OCI-LY7 (cell line): ENCODE data around the gene PPP1R12C. TPM values are rescaled to one million over a fixed set of nuclear protein-coding genes. Genes with fewer than 3 reads are reported as not detected.

Experiments used
- BruUV-seq: library from RNA; stranded (reverse); fragments of 400-500 nt; replicated peaks from 2 replicates; lab custom pipeline; 2021; lab: Mats Ljungman, UMichigan
- CTCF ChIA-PET: fragments of 300-600 bp; sonication (Branson Sonifier 250); formaldehyde crosslinking; loops from one replicate; lab custom pipeline; 2022; ENCODE audit warnings: antibody characterized with exemption; ENCODE audit not compliant: unreplicated experiment; lab: Charles Lee
- POLR2A ChIA-PET: fragments of 300-600 bp; sonication (Branson Sonifier 250); formaldehyde crosslinking; loops from one replicate; lab custom pipeline; 2022; ENCODE audit warnings: antibody characterized with exemption; lab: Charles Lee
- DNase-seq: peaks from one replicate; pipeline ENCODE4 v3.0.0-alpha.2; 2015; ENCODE audit warnings: low spot score
- H2AFZ ChIP-seq: fragments of 200-600 bp; sonication (generic), shearing (Covaris generic); 2 replicates; pipeline ENCODE4 v1.6.1; 2014; ENCODE audit warnings: mild to moderate bottlenecking, antibody characterized with exemption, low read length, moderate library complexity
- H3K27ac ChIP-seq: fragments of 200-600 bp; sonication (generic); 2 replicates; pipeline ENCODE4 v1.5.1; 2014; ENCODE audit warnings: mixed run types, low read depth, mild to moderate bottlenecking, moderate library complexity, low read length, inconsistent platforms; ENCODE audit not compliant: poor library complexity, severe bottlenecking
- H3K36me3 ChIP-seq: fragments of 200-600 bp; sonication (generic); 2 replicates; pipeline ENCODE4 v1.6.1; 2014; ENCODE audit warnings: mild to moderate bottlenecking, antibody characterized with exemption, low read length, moderate library complexity, mixed read lengths; ENCODE audit not compliant: insufficient read depth
- H3K4me1 ChIP-seq: fragments of 200-600 bp; sonication (generic); 2 replicates; pipeline ENCODE4 v1.5.1; 2014; ENCODE audit warnings: mild to moderate bottlenecking, low read length; ENCODE audit not compliant: insufficient read depth, poor library complexity, severe bottlenecking
- H3K4me2 ChIP-seq: fragments of 200-600 bp; sonication (generic); 2 replicates; pipeline ENCODE4 v1.6.1; 2014; ENCODE audit warnings: mild to moderate bottlenecking, low read length
- H3K4me3 ChIP-seq: fragments of 200-600 bp; sonication (generic); 2 replicates; pipeline ENCODE4 v1.5.1; 2014; ENCODE audit warnings: mild to moderate bottlenecking, low read depth, low read length; ENCODE audit not compliant: poor library complexity, severe bottlenecking
- H3K79me2 ChIP-seq: fragments of 200-600 bp; sonication (generic); 2 replicates; pipeline ENCODE4 v1.6.1; 2016; ENCODE audit warnings: low read depth, mild to moderate bottlenecking, low read length, moderate library complexity, mixed read lengths; ENCODE audit not compliant: insufficient read depth
- H3K9me2 ChIP-seq: fragments of 200-600 bp; sonication (generic); 2 replicates; pipeline ENCODE4 v1.6.1; 2016; ENCODE audit warnings: mild to moderate bottlenecking, low read length, mixed read lengths; ENCODE audit not compliant: insufficient read depth
- H3K9me3 ChIP-seq: fragments of 200-600 bp; sonication (generic); 2 replicates; pipeline ENCODE4 v1.6.1; 2014; ENCODE audit warnings: mild to moderate bottlenecking, mixed run types, low read length, mixed read lengths
- H4K20me1 ChIP-seq: fragments of 200-600 bp; sonication (generic); 2 replicates; pipeline ENCODE4 v1.6.1; 2014; ENCODE audit warnings: mild to moderate bottlenecking, antibody characterized with exemption, low read length, moderate library complexity, mixed read lengths; ENCODE audit not compliant: insufficient read depth
- CTCF ChIP-seq: fragments of 200-600 bp; sonication (generic); conservative IDR thresholded peaks from 2 replicates; pipeline ENCODE4 v1.5.1; 2014; ENCODE audit warnings: mild to moderate bottlenecking, antibody characterized with exemption, low read length, moderate library complexity, mixed read lengths
- EZH2phosphoT487 ChIP-seq: fragments of 200-600 bp; sonication (generic); IDR thresholded peaks from 2 replicates; pipeline ENCODE4 v1.6.1; 2018; ENCODE audit warnings: low read depth, borderline replicate concordance, mild to moderate bottlenecking, mixed run types, antibody characterized with exemption, low read length, moderate library complexity, mixed read lengths
- intact Hi-C: fragments of 100-400 bp; cut with micrococcal nuclease; formaldehyde crosslinking; loops from one replicate; pipeline ENCODE4 v1.10.0; 2022; ENCODE audit not compliant: unreplicated experiment
- total RNA-seq, 2 experiments: library from RNA; depleted of rRNA in 1 of 2; stranded (reverse); fragments of >200 nt in 1 of 2; shearing (Covaris generic) in 1 of 2; gene quantifications; 2 replicates each; pipeline ENCODE4 v1.2.3, GENCODE V29; 2014 to 2022

PPP1R12C gene
- total RNA-seq, 2 experiments from 2014 or later, result 177 to 211 TPM

GRCh38 chr19:55082020-55082851 lies 35.2 kb downstream of the PPP1R12C start:
- Histone ChIP-seq H3K9me2 (no peaks in the 10 kb centered on the region), H3K27ac (no peak overlapping the region), H3K4me1 (peaks cover 20% of the 10 kb centered on the region), H3K9me3 (no peaks in the 10 kb centered on the region), H3K36me3 (peaks cover 6% of the 10 kb centered on the region), H3K4me2 (peak overlapping the region; percentile 89), H4K20me1 (no peaks in the 10 kb centered on the region), H2AFZ (no peak overlapping the region), H3K4me3 (peak overlapping the region; percentile 32), H3K79me2 (no peaks in the 10 kb centered on the region)
- TF ChIP-seq EZH2phosphoT487 (no peak), CTCF (no peak)
- BruUV-seq, result no TSS peak
- DNase-seq, result peak; percentile 79
- intact Hi-C loops, result no loop called here
- ChIA-PET POLR2A (interaction anchor here (0.6 kb wide), 1 partner anchor 703 kb away, joined by 3 read pairs; no protein-coding TSS in a partner anchor), CTCF (no interaction called here)

- H3K4me1 ChIP-seq, result peaks cover 20% of the 10 kb centered on the region
- H3K36me3 ChIP-seq, result peaks cover under 1% of the 10 kb centered on the region; the same call in 1 of the 2 replicates
- no peak overlapping the region for H3K27ac ChIP-seq
- BruUV-seq, result no TSS peak
- no peaks in the 10 kb centered on the region for H4K20me1 ChIP-seq
- H2AFZ ChIP-seq, result no peak overlapping the region
- ChIA-PET POLR2A (interaction anchor here (0.6 kb wide), 1 partner anchor 702 kb away, joined by 3 read pairs; no protein-coding TSS in a partner anchor), CTCF (no interaction called here)
- no peaks in the 10 kb centered on the region for H3K9me3 ChIP-seq
- no peaks in the 10 kb centered on the region for H3K9me2 ChIP-seq
- H3K4me2 ChIP-seq, result peak overlapping the region; percentile 89
- no peak for TF ChIP-seq CTCF
- TF ChIP-seq EZH2phosphoT487, result no peak
- no peaks in the 10 kb centered on the region for H3K79me2 ChIP-seq
- H3K4me3 ChIP-seq, result peak overlapping the region; percentile 32
- intact Hi-C loops, result loop anchor here (2.0 kb wide), 2 partner anchors 51 to 85 kb away; partner anchors contain the start of gene DNAAF3
- DNase-seq, result no peak
Observed at GRCh38 chr19:55081770-55082019, 35.7 kb downstream of the PPP1R12C start.
